SK-N-SH (cell line): ENCODE data around the gene TAF11. TPM values are rescaled to one million over a fixed set of nuclear protein-coding genes. Genes with fewer than 3 reads are reported as not detected.

Experiments
- CTCF ChIA-PET: fragments of 300-600, 350-600 bp; formaldehyde crosslinking; extraction: SDS; loops from one replicate; lab custom pipeline; 2021; lab: Yijun Ruan, JAX
- POLR2A ChIA-PET: fragments of 350-600 bp; sonication (Branson Sonifier 250); formaldehyde crosslinking; extraction: SDS; loops from one replicate; lab custom pipeline; 2020; ENCODE audit warnings: antibody characterized with exemption, inconsistent platforms; lab: Yijun Ruan, JAX
- DNase-seq: peaks from one replicate; pipeline ENCODE4 v3.0.0; 2012
- H2AFZ ChIP-seq: fragments of 200-600 bp; sonication (generic); 2 replicates; pipeline ENCODE4 v1.8.1; 2016; ENCODE audit warnings: antibody characterized with exemption, mild to moderate bottlenecking, low read depth
- H3F3A ChIP-seq: fragments of 200-600 bp; sonication (generic); replicated peaks from 2 replicates; pipeline ENCODE3; 2016; ENCODE audit warnings: antibody characterized with exemption, mild to moderate bottlenecking; ENCODE audit not compliant: insufficient read depth
- H3K27ac ChIP-seq, 2 experiments: fragments of 200-500 bp in 1 of 2; fragments of 200-600 bp in 1 of 2; sonication (Bioruptor generic) in 1 of 2; sonication (generic), shearing (Covaris generic) in 1 of 2; 2 replicates each; pipeline versions ENCODE4 v1.5.1 to v1.6.1; 2014 to 2016; ENCODE audit warnings: low read depth in 2 of 2, inconsistent platforms in 1 of 2, low read length in 1 of 2, mild to moderate bottlenecking in 1 of 2, mixed read lengths in 1 of 2
- H3K27me3 ChIP-seq: fragments of 200-600 bp; sonication (generic), shearing (Covaris generic); 2 replicates; pipeline ENCODE4 v1.6.1; 2016; ENCODE audit warnings: mixed run types; ENCODE audit not compliant: insufficient read depth
- H3K36me3 ChIP-seq, 2 experiments: fragments of 200-500 bp in 1 of 2; fragments of 200-600 bp in 1 of 2; sonication (Bioruptor generic) in 1 of 2; sonication (generic) in 1 of 2; replicated peaks in 1 of 2; 2 replicates each; pipeline versions ENCODE3 to v1.5.1; 2014 to 2016; ENCODE audit warnings: low read length in 1 of 2, mild to moderate bottlenecking in 1 of 2; ENCODE audit not compliant: insufficient read depth in 2 of 2, control insufficient read depth in 1 of 2
- H3K4me1 ChIP-seq, 2 experiments: fragments of 200-500 bp in 1 of 2; fragments of 200-600 bp in 1 of 2; sonication (Bioruptor generic) in 1 of 2; sonication (generic), shearing (Covaris generic) in 1 of 2; 2 replicates each; pipeline versions ENCODE4 v1.5.1 to v1.6.1; 2014 to 2016; ENCODE audit warnings: low read depth in 1 of 2, low read length in 1 of 2, mixed run types in 1 of 2; ENCODE audit not compliant: insufficient read depth in 2 of 2, control insufficient read depth in 1 of 2
- H3K4me2 ChIP-seq: fragments of 200-600 bp; sonication (generic), shearing (Covaris generic); 2 replicates; pipeline ENCODE4 v1.6.1; 2017; ENCODE audit warnings: mixed run types
- H3K4me3 ChIP-seq, 2 experiments: fragments of 200-500 bp in 1 of 2; fragments of 200-600 bp in 1 of 2; sonication (Bioruptor generic) in 1 of 2; sonication (generic), shearing (Covaris generic) in 1 of 2; 2 replicates each; pipeline versions ENCODE4 v1.5.1 to v1.8.1; 2014 to 2016; ENCODE audit warnings: low read depth in 2 of 2, inconsistent platforms in 1 of 2, low read length in 1 of 2, mild to moderate bottlenecking in 1 of 2, mixed read lengths in 1 of 2, moderate library complexity in 1 of 2
- H3K79me2 ChIP-seq: fragments of 200-600 bp; sonication (generic); 2 replicates; pipeline ENCODE4 v1.8.1; 2017; ENCODE audit warnings: mild to moderate bottlenecking; ENCODE audit not compliant: insufficient read depth
- H3K9ac ChIP-seq: fragments of 200-600 bp; sonication (generic); 2 replicates; pipeline ENCODE4 v1.6.1; 2017; ENCODE audit warnings: mixed run types
- H3K9me2 ChIP-seq: fragments of 200-600 bp; sonication (generic); 2 replicates; pipeline ENCODE4 v1.6.1; 2017; ENCODE audit warnings: mixed run types
- H3K9me3 ChIP-seq: fragments of 200-600 bp; sonication (generic); 2 replicates; pipeline ENCODE4 v1.6.1; 2017; ENCODE audit warnings: mixed run types, mild to moderate bottlenecking, moderate library complexity
- H4K20me1 ChIP-seq: fragments of 200-600 bp; sonication (generic); 2 replicates; pipeline ENCODE4 v1.6.1; 2017; ENCODE audit warnings: mild to moderate bottlenecking, mixed run types; ENCODE audit not compliant: insufficient read depth
- FOSL2 ChIP-seq: IDR thresholded peaks from 2 replicates; pipeline ENCODE4 v1.4.0; 2012; ENCODE audit warnings: low read depth, mild to moderate bottlenecking, moderate library complexity, borderline replicate concordance
- GABPA ChIP-seq: IDR thresholded peaks from 2 replicates; pipeline ENCODE4 v1.4.0; 2012; ENCODE audit warnings: low read depth, mild to moderate bottlenecking
- GATA2 ChIP-seq: sonication (generic); formaldehyde crosslinking; IDR thresholded peaks from 2 replicates; pipeline ENCODE4 v1.5.0; 2020; ENCODE audit warnings: mild to moderate bottlenecking, missing genetic modification reagents
- JUND ChIP-seq: IDR thresholded peaks from 2 replicates; pipeline ENCODE4 v1.4.0; 2012
- MXI1 ChIP-seq: IDR thresholded peaks from 2 replicates; pipeline ENCODE4 v1.6.1; 2012; ENCODE audit warnings: mild to moderate bottlenecking, low read depth, low read length, improper control_type of control experiment
- PBX3 ChIP-seq: IDR thresholded peaks from 2 replicates; pipeline ENCODE4; 2012
- RAD21 ChIP-seq: IDR thresholded peaks from 2 replicates; pipeline ENCODE4 v1.6.1; 2012; ENCODE audit warnings: mild to moderate bottlenecking, low read length
- RFX5 ChIP-seq: IDR thresholded peaks from 2 replicates; pipeline ENCODE4 v1.6.1; 2012; ENCODE audit warnings: mild to moderate bottlenecking, improper control_type of control experiment, low read length
- SMC3 ChIP-seq: IDR thresholded peaks from 2 replicates; pipeline ENCODE4 v1.6.1; 2012; ENCODE audit warnings: low read depth, low read length, improper control_type of control experiment
- TAF1 ChIP-seq: IDR thresholded peaks from 2 replicates; pipeline ENCODE4 v1.6.1; 2012; ENCODE audit warnings: low read depth, mild to moderate bottlenecking, low read length, moderate library complexity, borderline replicate concordance
- TCF12 ChIP-seq: IDR thresholded peaks from 2 replicates; pipeline ENCODE4 v1.4.0; 2012
- USF2 ChIP-seq: fragments of 150-350 bp; IDR thresholded peaks from 2 replicates; pipeline ENCODE4 v1.6.1; 2017; ENCODE audit warnings: antibody characterized with exemption, low read length, low read depth, borderline replicate concordance
- WGBS: methylation state at CpG from one replicate; pipeline ENCODE4 v1.1.6; 2017; ENCODE audit warnings: low lambda C conversion rate; 5-methylcytosine and 5-hydroxymethylcytosine counted together
- polyA plus RNA-seq, 3 experiments: library from polyadenylated mRNA; depleted of rRNA; stranded (reverse); fragments of >200 nt; gene quantifications; 2 replicates each; pipeline ENCODE4 v1.2.3, GENCODE V29; 2012
- TF ChIP-seq, protein P1 (sequence below): fragments of 200-600 bp; sonication (generic); IDR thresholded peaks from 2 replicates; pipeline ENCODE4 v1.6.1; 2017; ENCODE audit warnings: antibody characterized with exemption, mild to moderate bottlenecking, moderate library complexity
- TF ChIP-seq, protein P2 (sequence below): IDR thresholded peaks from 2 replicates; pipeline ENCODE4 v1.6.1; 2012; ENCODE audit warnings: mild to moderate bottlenecking, low read depth, low read length, moderate library complexity

The TAF11 gene
- polyA plus RNA-seq, 1 of the 3 experiments (the other 2 are of a cell fraction), result 21.8 TPM

DNA sequence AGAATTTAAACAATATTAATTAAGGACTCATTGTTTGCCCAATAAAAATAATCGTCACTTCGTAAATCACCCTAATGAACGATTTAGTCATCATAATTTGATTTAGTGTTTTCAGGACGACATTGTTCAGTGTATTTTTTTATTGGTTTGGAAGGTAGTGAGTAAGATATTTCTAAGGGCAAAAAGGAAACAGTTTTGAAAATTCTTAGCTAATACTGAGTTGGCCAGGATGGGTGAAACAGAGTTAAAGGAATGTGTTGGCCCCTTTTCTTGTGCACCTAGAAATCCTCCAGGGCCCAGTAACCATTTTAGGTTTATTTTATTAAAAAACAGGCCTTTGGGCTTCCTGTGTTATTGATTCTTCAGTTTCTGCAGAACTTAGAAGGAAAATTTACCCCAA lies 26.5 kb upstream of the TAF11 start:
- ChIA-PET CTCF (interaction anchor here (0.8 kb wide), 1 partner anchor 225 kb away, joined by 3 read pairs; no protein-coding TSS in a partner anchor), POLR2A (no interaction called here)
- Histone ChIP-seq H3K27me3 (no peaks in the 10 kb centered on the region), H3K4me2 (no peak overlapping the region), H3K4me1 (peaks cover 0 to 25% of the 10 kb centered on the region in 2 experiments; a peak in 1 of 4 replicates), H3K9me2 (no peaks in the 10 kb centered on the region), H3K4me3 (no peak overlapping the region), H3K27ac (no peak overlapping the region), H3K36me3 (no peaks in the 10 kb centered on the region), H3K9ac (no peak overlapping the region), H2AFZ (no peak overlapping the region), H3K79me2 (peaks cover 24% of the 10 kb centered on the region; the same call in 1 of the 2 replicates)
- no peak for DNase-seq
- 82% methylated on average over 4 of the region's 4 CpGs for WGBS
- TF ChIP-seq RFX5 (no peak), TAF1 (no peak), GATA2 (CRISPR knock-in tag) (no peak), USF2 (no peak), JUND (no peak), RAD21 (no peak), GABPA (no peak), MXI1 (no peak), SMC3 (no peak)
- TF ChIP-seq, protein P1, sequence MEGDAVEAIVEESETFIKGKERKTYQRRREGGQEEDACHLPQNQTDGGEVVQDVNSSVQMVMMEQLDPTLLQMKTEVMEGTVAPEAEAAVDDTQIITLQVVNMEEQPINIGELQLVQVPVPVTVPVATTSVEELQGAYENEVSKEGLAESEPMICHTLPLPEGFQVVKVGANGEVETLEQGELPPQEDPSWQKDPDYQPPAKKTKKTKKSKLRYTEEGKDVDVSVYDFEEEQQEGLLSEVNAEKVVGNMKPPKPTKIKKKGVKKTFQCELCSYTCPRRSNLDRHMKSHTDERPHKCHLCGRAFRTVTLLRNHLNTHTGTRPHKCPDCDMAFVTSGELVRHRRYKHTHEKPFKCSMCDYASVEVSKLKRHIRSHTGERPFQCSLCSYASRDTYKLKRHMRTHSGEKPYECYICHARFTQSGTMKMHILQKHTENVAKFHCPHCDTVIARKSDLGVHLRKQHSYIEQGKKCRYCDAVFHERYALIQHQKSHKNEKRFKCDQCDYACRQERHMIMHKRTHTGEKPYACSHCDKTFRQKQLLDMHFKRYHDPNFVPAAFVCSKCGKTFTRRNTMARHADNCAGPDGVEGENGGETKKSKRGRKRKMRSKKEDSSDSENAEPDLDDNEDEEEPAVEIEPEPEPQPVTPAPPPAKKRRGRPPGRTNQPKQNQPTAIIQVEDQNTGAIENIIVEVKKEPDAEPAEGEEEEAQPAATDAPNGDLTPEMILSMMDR, result no peak
- TF ChIP-seq, all 33 proteins: peak for 0
- Histone ChIP-seq H3K9me3 (no peaks in the 10 kb centered on the region), H4K20me1 (peaks cover 23% of the 10 kb centered on the region), H3F3A (no peaks in the 10 kb centered on the region)

DNA sequence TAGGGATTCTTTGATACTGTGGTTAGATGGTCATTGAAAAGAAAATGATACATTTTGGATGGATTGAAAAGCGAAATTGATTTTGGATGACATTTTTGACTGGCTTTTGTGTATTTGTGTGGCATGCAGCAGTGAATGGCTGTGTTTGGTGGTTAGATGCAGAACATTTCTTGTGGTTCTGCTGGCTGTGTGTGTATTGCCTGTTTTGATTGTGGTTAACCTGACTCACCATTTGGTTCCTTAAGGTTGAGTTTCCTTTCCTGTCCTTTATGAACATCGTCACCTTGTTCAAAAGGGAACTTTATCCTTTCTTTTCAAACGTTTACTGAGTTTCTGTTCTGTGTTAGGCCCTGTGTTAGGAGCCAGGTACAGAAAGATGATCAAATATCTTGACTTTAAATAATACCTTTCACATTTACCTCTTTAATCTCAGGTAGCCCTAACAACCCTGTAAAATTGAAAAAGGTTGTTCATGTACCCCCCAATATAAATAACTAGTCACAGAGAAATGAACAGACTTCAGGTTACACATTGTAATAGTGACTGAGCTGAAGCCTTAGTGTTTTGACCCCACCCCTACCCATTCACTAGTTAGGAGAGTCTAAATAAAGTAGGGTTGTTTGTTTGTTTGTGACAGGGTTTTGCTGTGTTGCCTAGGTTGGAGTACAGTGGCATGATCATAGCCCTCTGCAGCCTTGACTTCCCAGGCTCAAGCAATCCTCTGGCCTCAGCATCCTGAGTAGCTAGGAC lies 25.0 kb upstream of the TAF11 start:
- Histone ChIP-seq H3K79me2 (peaks cover 30% of the 10 kb centered on the region; the same call in 1 of the 2 replicates), H3K27me3 (no peaks in the 10 kb centered on the region), H4K20me1 (peaks cover 23% of the 10 kb centered on the region), H3K4me3 (no peak overlapping the region; a peak in 1 of 4 replicates), H3K4me2 (peak overlapping the region; percentile 36), H3K9me2 (no peaks in the 10 kb centered on the region), H3K27ac (0 out of 4 replicates have a peak overlapping the region, but pooled peaks of 1 of the 2 experiments have one; percentile 17), H3K4me1 (peaks cover 0 to 25% of the 10 kb centered on the region in 2 experiments; a peak in 2 of 4 replicates), H3K9ac (no peak overlapping the region), H2AFZ (no peak overlapping the region), H3K9me3 (no peaks in the 10 kb centered on the region), H3K36me3 (no peaks in the 10 kb centered on the region), H3F3A (no peaks in the 10 kb centered on the region)
- no peak for DNase-seq
- ChIA-PET POLR2A (no interaction called here), CTCF (interaction anchor here (0.6 kb wide), 1 partner anchor 11 kb away, joined by 3 read pairs; no protein-coding TSS in a partner anchor)
- TF ChIP-seq TCF12 (peak; percentile 49), PBX3 (0 out of 2 replicates have a peak, but pooled peaks have one; percentile 15), JUND (peak; percentile 43), FOSL2 (peak; percentile 52; the same call in 1 of the 2 replicates)
- TF ChIP-seq, protein P2, sequence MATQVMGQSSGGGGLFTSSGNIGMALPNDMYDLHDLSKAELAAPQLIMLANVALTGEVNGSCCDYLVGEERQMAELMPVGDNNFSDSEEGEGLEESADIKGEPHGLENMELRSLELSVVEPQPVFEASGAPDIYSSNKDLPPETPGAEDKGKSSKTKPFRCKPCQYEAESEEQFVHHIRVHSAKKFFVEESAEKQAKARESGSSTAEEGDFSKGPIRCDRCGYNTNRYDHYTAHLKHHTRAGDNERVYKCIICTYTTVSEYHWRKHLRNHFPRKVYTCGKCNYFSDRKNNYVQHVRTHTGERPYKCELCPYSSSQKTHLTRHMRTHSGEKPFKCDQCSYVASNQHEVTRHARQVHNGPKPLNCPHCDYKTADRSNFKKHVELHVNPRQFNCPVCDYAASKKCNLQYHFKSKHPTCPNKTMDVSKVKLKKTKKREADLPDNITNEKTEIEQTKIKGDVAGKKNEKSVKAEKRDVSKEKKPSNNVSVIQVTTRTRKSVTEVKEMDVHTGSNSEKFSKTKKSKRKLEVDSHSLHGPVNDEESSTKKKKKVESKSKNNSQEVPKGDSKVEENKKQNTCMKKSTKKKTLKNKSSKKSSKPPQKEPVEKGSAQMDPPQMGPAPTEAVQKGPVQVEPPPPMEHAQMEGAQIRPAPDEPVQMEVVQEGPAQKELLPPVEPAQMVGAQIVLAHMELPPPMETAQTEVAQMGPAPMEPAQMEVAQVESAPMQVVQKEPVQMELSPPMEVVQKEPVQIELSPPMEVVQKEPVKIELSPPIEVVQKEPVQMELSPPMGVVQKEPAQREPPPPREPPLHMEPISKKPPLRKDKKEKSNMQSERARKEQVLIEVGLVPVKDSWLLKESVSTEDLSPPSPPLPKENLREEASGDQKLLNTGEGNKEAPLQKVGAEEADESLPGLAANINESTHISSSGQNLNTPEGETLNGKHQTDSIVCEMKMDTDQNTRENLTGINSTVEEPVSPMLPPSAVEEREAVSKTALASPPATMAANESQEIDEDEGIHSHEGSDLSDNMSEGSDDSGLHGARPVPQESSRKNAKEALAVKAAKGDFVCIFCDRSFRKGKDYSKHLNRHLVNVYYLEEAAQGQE, result no peak
- 64% methylated on average over 3 of the region's 3 CpGs for WGBS
